Smooth muscle cell (in vitro differentiated cells): Measurements from ENCODE around the gene CYB5RL. TPM values are rescaled to one million over a fixed set of nuclear protein-coding genes. Genes with fewer than 3 reads are reported as not detected.

Source experiments
- DNase-seq: peaks from one replicate; lab custom pipeline; 2025; ENCODE audit not compliant: unreplicated experiment; lab: John Stamatoyannopoulos, UW
- H2AFZ ChIP-seq: fragments of 200-600 bp; sonication (generic); 2 replicates; pipeline ENCODE4 v1.6.0; 2016; ENCODE audit warnings: antibody characterized with exemption, low read depth, mild to moderate bottlenecking
- H3F3A ChIP-seq: fragments of 200-600 bp; sonication (generic); 2 replicates; pipeline ENCODE4 v1.6.0; 2017; ENCODE audit warnings: antibody characterized with exemption, low read depth
- H3K27ac ChIP-seq: fragments of 200-600 bp; sonication (generic); 2 replicates; pipeline ENCODE4 v1.5.1; 2016; ENCODE audit warnings: low read depth, mild to moderate bottlenecking
- H3K27me3 ChIP-seq: fragments of 200-600 bp; sonication (generic); 2 replicates; pipeline ENCODE4 v1.6.1; 2016; ENCODE audit warnings: low read depth, mild to moderate bottlenecking
- H3K36me3 ChIP-seq: fragments of 200-600 bp; sonication (generic); 2 replicates; pipeline ENCODE4 v1.5.1; 2016; ENCODE audit warnings: low read depth
- H3K4me1 ChIP-seq: fragments of 200-600 bp; sonication (generic); 2 replicates; pipeline ENCODE4 v1.5.1; 2016; ENCODE audit warnings: low read depth
- H3K4me2 ChIP-seq: fragments of 200-600 bp; sonication (generic); 2 replicates; pipeline ENCODE4 v1.6.0; 2016; ENCODE audit warnings: mild to moderate bottlenecking
- H3K4me3 ChIP-seq: fragments of 200-600 bp; sonication (generic); 2 replicates; pipeline ENCODE4 v1.5.1; 2016; ENCODE audit warnings: mild to moderate bottlenecking
- H3K79me2 ChIP-seq: fragments of 200-600 bp; sonication (generic); 2 replicates; pipeline ENCODE4 v1.6.0; 2016; ENCODE audit warnings: low read depth, mild to moderate bottlenecking
- H3K9ac ChIP-seq: fragments of 200-600 bp; sonication (generic); 2 replicates; pipeline ENCODE4 v1.6.0; 2016; ENCODE audit warnings: low read depth
- H3K9me3 ChIP-seq: fragments of 200-600 bp; sonication (generic); replicated peaks from 2 replicates; pipeline ENCODE4 v1.5.1; 2016; ENCODE audit warnings: low read depth
- H4K20me1 ChIP-seq: fragments of 200-600 bp; sonication (generic); 2 replicates; pipeline ENCODE4 v1.6.0; 2016; ENCODE audit warnings: low read depth
- CTCF ChIP-seq: fragments of 200-600 bp; sonication (generic); IDR thresholded peaks from 2 replicates; pipeline ENCODE4 v1.5.1; 2017; ENCODE audit warnings: borderline replicate concordance, mild to moderate bottlenecking, antibody characterized with exemption; ENCODE audit not compliant: insufficient read depth, poor library complexity, severe bottlenecking
- WGBS: methylation state at CpG from one replicate; pipeline ENCODE4 v1.1.7; 2016; ENCODE audit warnings: low lambda C conversion rate; 5-methylcytosine and 5-hydroxymethylcytosine counted together
- polyA plus RNA-seq: library from polyadenylated mRNA; unstranded; fragments of >200 nt; fragmentation: Nextera tagmentation; extraction: Ambion mirVana; gene quantifications from 2 replicates; pipeline ENCODE4 v1.2.1, GENCODE V29; 2016
- total RNA-seq: library from RNA; depleted of rRNA; stranded (reverse); fragments of >200 nt; gene quantifications from 2 replicates; pipeline ENCODE4 v1.2.3, GENCODE V29; 2014

Gene CYB5RL
- total and polyA plus RNA-seq, 2 experiments from 2014 or later, result 1.5 to 3.8 TPM

- Histone ChIP-seq H3K9ac (no peak overlapping the region), H3K4me2 (no peak overlapping the region), H3K79me2 (no peaks in the 10 kb centered on the region), H3K27me3 (no peaks in the 10 kb centered on the region), H3F3A (no peaks in the 10 kb centered on the region), H3K4me1 (no peaks in the 10 kb centered on the region), H4K20me1 (no peaks in the 10 kb centered on the region), H3K27ac (no peak overlapping the region), H3K9me3 (no peaks in the 10 kb centered on the region), H3K36me3 (no peaks in the 10 kb centered on the region), H2AFZ (no peak overlapping the region), H3K4me3 (no peak overlapping the region)
- no peak for TF ChIP-seq CTCF
- DNase-seq, result no peak
- WGBS, result 90% methylated on average over 9 of the region's 9 CpGs
Measured at GRCh38 chr1:54178296-54179070, 21.3 kb downstream of the CYB5RL start.

- Histone ChIP-seq H3F3A (no peaks in the 10 kb centered on the region), H3K9me3 (no peaks in the 10 kb centered on the region), H3K9ac (no peak overlapping the region), H3K79me2 (no peaks in the 10 kb centered on the region), H3K4me1 (no peaks in the 10 kb centered on the region), H2AFZ (no peak overlapping the region), H3K4me2 (no peak overlapping the region), H3K27me3 (no peaks in the 10 kb centered on the region), H3K4me3 (no peak overlapping the region), H3K36me3 (no peaks in the 10 kb centered on the region), H4K20me1 (no peaks in the 10 kb centered on the region), H3K27ac (no peak overlapping the region)
- no peak for TF ChIP-seq CTCF
- WGBS, result 94% methylated on average over 8 of the region's 8 CpGs
- DNase-seq, result no peak
Measured at GRCh38 chr1:54177726-54178125, 22.1 kb downstream of the CYB5RL start.

- Histone ChIP-seq H3K27me3 (no peaks in the 10 kb centered on the region), H3K4me1 (no peaks in the 10 kb centered on the region), H3K9ac (no peak overlapping the region), H2AFZ (no peak overlapping the region), H4K20me1 (no peaks in the 10 kb centered on the region), H3K27ac (no peak overlapping the region), H3K4me3 (no peak overlapping the region), H3K79me2 (no peaks in the 10 kb centered on the region), H3K36me3 (no peaks in the 10 kb centered on the region), H3K9me3 (no peaks in the 10 kb centered on the region), H3K4me2 (no peak overlapping the region), H3F3A (no peaks in the 10 kb centered on the region)
- TF ChIP-seq CTCF, result no peak
- WGBS, result 87% methylated on average over 6 of the region's 6 CpGs
- DNase-seq, result no peak
Measured at GRCh38 chr1:54176621-54177327, 23.1 kb downstream of the CYB5RL start.
